HEK293 (cell line): ENCODE measurements around the gene PCNX3.

Experiments used
- HOXD13 ChIP-seq: sonication (generic); formaldehyde crosslinking; IDR thresholded peaks from 2 replicates; pipeline ENCODE4 v1.8.0; 2022; ENCODE audit warnings: missing genetic modification reagents, borderline replicate concordance
- IKZF3 ChIP-seq: fragments of 450-650 bp; IDR thresholded peaks from 2 replicates; pipeline ENCODE4 v1.5.0; 2018; ENCODE audit warnings: missing biosample characterization, mild to moderate bottlenecking, missing genetic modification characterization, moderate library complexity
- SETDB1 ChIP-seq: IDR thresholded peaks from one replicate; pipeline ENCODE4 v1.6.1; 2017; ENCODE audit warnings: mild to moderate bottlenecking, low read length, moderate library complexity, mixed read lengths; ENCODE audit not compliant: insufficient read length
- ZFP69B ChIP-seq: fragments of 450-650 bp; formaldehyde crosslinking; IDR thresholded peaks from 2 replicates; pipeline ENCODE4 v1.5.1; 2016; ENCODE audit warnings: missing biosample characterization, missing genetic modification characterization
- ZNF214 ChIP-seq: fragments of 450-650 bp; formaldehyde crosslinking; IDR thresholded peaks from 2 replicates; pipeline ENCODE4 v1.5.1; 2017; ENCODE audit warnings: missing biosample characterization, mild to moderate bottlenecking, missing genetic modification characterization, borderline replicate concordance
- ZNF23 ChIP-seq: fragments of 450-650 bp; formaldehyde crosslinking; IDR thresholded peaks from 2 replicates; pipeline ENCODE4 v1.5.1; 2016; ENCODE audit warnings: missing biosample characterization, missing genetic modification characterization, borderline replicate concordance
- ZNF366 ChIP-seq: fragments of 450-650 bp; formaldehyde crosslinking; conservative IDR thresholded peaks from 2 replicates; pipeline ENCODE4 v1.5.1; 2016; ENCODE audit warnings: missing biosample characterization, missing genetic modification characterization
- TF ChIP-seq, protein P1 (sequence below): fragments of 450-650 bp; formaldehyde crosslinking; IDR thresholded peaks from 2 replicates; pipeline ENCODE4 v1.5.1; 2016; ENCODE audit warnings: missing biosample characterization, missing genetic modification characterization
- TF ChIP-seq, protein P2 (sequence below): fragments of 450-650 bp; formaldehyde crosslinking; IDR thresholded peaks from 2 replicates; pipeline ENCODE4 v1.5.1; 2016; ENCODE audit warnings: missing biosample characterization, missing genetic modification characterization
- TF ChIP-seq, protein P3 (sequence below): fragments of 450-650 bp; formaldehyde crosslinking; IDR thresholded peaks from 2 replicates; pipeline ENCODE4 v1.5.1; 2016; ENCODE audit warnings: missing biosample characterization, missing genetic modification characterization
- TF ChIP-seq, protein P4 (sequence below): fragments of 450-650 bp; formaldehyde crosslinking; IDR thresholded peaks from 2 replicates; pipeline ENCODE4 v1.5.1; 2016; ENCODE audit warnings: missing biosample characterization, missing genetic modification characterization

DNA sequence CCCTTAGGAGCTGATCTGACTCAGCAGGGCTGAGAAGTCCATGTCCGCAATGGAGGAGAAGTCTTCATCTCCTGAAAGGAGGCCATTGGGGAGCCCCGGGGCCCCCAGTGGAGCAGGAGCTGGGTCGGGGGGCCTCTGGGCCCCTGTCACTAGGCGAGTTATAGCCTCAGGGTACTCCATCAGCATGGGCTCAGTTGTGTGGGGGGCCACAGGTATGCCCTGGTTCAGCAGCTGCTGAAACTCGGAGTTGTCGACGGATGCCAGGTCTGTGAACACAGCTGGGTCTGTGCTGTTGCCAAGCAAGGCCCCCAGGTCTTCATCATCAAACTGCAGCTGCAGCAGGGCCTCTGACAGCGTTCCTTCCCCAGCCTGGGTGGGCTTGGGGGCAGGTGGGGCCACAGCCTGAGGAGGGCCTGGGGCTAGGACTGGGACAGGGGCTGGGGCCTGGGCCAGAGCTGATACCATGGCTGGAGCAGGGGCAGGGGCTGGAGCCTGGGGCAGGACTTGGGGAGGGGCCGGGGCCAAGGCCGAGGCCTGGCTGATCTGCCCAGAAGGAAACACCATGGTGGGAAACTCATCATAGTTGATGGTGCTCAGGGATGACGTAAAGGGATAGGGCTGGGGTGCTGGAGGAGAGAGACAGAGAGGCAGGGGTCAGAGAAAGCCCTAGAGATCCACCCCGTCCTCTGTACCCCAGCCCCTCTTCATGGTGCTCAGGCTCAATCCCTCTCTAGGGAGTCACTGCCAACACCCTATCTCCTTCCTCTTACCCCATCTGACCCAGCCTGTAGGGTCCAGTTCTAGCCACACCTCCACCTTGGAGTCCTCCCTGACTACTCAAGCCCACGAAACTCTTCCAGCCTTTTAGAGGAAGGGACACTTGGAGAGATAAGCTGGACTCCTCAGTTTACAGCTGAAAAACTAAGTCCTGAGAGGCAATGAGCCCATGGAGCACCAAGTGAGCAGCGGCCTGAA lies 39.1 kb downstream of the PCNX3 start:
- TF ChIP-seq ZNF214 (tag by site-specific recombination) (no peak), ZNF366 (tag by site-specific recombination) (no peak), ZNF23 (tag by site-specific recombination) (no peak), IKZF3 (no peak), HOXD13 (CRISPR knock-in tag) (no peak), ZFP69B (tag by site-specific recombination) (no peak), SETDB1 (no peak)
- TF ChIP-seq, protein P1, sequence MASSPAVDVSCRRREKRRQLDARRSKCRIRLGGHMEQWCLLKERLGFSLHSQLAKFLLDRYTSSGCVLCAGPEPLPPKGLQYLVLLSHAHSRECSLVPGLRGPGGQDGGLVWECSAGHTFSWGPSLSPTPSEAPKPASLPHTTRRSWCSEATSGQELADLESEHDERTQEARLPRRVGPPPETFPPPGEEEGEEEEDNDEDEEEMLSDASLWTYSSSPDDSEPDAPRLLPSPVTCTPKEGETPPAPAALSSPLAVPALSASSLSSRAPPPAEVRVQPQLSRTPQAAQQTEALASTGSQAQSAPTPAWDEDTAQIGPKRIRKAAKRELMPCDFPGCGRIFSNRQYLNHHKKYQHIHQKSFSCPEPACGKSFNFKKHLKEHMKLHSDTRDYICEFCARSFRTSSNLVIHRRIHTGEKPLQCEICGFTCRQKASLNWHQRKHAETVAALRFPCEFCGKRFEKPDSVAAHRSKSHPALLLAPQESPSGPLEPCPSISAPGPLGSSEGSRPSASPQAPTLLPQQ (tag by site-specific recombination) = no peak
- TF ChIP-seq, protein P2, sequence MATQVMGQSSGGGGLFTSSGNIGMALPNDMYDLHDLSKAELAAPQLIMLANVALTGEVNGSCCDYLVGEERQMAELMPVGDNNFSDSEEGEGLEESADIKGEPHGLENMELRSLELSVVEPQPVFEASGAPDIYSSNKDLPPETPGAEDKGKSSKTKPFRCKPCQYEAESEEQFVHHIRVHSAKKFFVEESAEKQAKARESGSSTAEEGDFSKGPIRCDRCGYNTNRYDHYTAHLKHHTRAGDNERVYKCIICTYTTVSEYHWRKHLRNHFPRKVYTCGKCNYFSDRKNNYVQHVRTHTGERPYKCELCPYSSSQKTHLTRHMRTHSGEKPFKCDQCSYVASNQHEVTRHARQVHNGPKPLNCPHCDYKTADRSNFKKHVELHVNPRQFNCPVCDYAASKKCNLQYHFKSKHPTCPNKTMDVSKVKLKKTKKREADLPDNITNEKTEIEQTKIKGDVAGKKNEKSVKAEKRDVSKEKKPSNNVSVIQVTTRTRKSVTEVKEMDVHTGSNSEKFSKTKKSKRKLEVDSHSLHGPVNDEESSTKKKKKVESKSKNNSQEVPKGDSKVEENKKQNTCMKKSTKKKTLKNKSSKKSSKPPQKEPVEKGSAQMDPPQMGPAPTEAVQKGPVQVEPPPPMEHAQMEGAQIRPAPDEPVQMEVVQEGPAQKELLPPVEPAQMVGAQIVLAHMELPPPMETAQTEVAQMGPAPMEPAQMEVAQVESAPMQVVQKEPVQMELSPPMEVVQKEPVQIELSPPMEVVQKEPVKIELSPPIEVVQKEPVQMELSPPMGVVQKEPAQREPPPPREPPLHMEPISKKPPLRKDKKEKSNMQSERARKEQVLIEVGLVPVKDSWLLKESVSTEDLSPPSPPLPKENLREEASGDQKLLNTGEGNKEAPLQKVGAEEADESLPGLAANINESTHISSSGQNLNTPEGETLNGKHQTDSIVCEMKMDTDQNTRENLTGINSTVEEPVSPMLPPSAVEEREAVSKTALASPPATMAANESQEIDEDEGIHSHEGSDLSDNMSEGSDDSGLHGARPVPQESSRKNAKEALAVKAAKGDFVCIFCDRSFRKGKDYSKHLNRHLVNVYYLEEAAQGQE = no peak
- TF ChIP-seq, protein P3, sequence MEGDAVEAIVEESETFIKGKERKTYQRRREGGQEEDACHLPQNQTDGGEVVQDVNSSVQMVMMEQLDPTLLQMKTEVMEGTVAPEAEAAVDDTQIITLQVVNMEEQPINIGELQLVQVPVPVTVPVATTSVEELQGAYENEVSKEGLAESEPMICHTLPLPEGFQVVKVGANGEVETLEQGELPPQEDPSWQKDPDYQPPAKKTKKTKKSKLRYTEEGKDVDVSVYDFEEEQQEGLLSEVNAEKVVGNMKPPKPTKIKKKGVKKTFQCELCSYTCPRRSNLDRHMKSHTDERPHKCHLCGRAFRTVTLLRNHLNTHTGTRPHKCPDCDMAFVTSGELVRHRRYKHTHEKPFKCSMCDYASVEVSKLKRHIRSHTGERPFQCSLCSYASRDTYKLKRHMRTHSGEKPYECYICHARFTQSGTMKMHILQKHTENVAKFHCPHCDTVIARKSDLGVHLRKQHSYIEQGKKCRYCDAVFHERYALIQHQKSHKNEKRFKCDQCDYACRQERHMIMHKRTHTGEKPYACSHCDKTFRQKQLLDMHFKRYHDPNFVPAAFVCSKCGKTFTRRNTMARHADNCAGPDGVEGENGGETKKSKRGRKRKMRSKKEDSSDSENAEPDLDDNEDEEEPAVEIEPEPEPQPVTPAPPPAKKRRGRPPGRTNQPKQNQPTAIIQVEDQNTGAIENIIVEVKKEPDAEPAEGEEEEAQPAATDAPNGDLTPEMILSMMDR = no peak
- TF ChIP-seq, protein P4, sequence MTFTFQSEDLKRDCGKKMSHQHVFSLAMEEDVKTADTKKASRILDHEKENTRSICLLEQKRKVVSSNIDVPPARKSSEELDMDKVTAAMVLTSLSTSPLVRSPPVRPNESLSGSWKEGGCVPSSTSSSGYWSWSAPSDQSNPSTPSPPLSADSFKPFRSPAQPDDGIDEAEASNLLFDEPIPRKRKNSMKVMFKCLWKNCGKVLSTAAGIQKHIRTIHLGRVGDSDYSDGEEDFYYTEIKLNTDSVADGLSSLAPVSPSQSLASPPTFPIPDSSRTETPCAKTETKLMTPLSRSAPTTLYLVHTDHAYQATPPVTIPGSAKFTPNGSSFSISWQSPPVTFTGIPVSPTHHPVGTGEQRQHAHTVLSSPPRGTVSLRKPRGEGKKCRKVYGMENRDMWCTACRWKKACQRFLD (tag by site-specific recombination) = no peak
